GM12892 (cell line): ENCODE measurements around the gene GNG2.

ENCODE experiments used
- POLR2AphosphoS5 ChIP-seq: IDR thresholded peaks from 2 replicates; pipeline ENCODE4 v1.6.1; 2011; ENCODE audit warnings: low read depth, low read length, control low read depth
- TAF1 ChIP-seq: IDR thresholded peaks from 2 replicates; pipeline ENCODE4 v1.6.1; 2011; ENCODE audit warnings: low read depth, mild to moderate bottlenecking, control low read depth, low read length, borderline replicate concordance

DNA sequence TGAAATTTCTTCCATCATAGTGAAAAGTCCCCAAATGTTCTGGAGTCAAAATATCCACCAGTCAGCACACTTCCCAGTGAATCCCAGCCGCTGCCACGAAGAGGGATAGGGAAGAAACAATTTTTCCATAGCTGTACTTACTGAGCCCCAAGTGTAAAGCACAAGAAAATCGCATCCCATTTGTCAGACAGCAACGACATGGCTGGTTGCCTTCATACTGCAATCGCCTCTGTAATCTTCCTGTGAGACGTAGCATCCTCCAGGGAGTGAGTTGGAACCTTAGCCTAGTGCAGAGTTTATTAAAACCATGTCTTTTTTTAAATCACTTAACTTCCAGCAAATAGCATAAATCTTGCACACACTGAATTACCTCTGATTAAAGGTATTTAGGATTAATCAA lies 56.8 kb downstream of the GNG2 start:
- TF ChIP-seq TAF1 (no peak), POLR2AphosphoS5 (no peak)
